SK-N-SH treated with all-trans-retinoic acid at 6 μM for 48 hours (cell line): ENCODE measurements around the gene TFR2.

Experiments
- ATAC-seq: fragments of 200-7000 bp; cut with Tn5 transposase; 3 replicates; pipeline ENCODE4 v1.9.1; 2020; ENCODE audit warnings: mild to moderate bottlenecking, moderate library complexity
- ARNTL ChIP-seq: fragments of 450-650 bp; formaldehyde crosslinking; IDR thresholded peaks from 2 replicates; pipeline ENCODE4 v1.5.0; 2020; ENCODE audit warnings: low read depth, mild to moderate bottlenecking, moderate library complexity, borderline replicate concordance
- CREB5 ChIP-seq: fragments of 250-450 bp; sonication (Bioruptor Pico); IDR thresholded peaks from 2 replicates; pipeline ENCODE4 v1.5.1; 2020; ENCODE audit warnings: low read depth, mild to moderate bottlenecking, moderate library complexity
- CSDC2 ChIP-seq: fragments of 250-450 bp; sonication (Bioruptor Pico); IDR thresholded peaks from 2 replicates; pipeline ENCODE4 v1.5.0; 2020; ENCODE audit warnings: mild to moderate bottlenecking, moderate library complexity
- ESRRG ChIP-seq: fragments of 250-450 bp; sonication (Bioruptor Pico); IDR thresholded peaks from 2 replicates; pipeline ENCODE4 v1.6.1; 2021; ENCODE audit warnings: mild to moderate bottlenecking
- GLIS3 ChIP-seq: fragments of 250-450 bp; sonication (Bioruptor Pico); IDR thresholded peaks from 2 replicates; pipeline ENCODE4 v1.5.0; 2020; ENCODE audit warnings: mild to moderate bottlenecking, moderate library complexity
- ISL1 ChIP-seq: fragments of 250-450 bp; sonication (Bioruptor Pico); IDR thresholded peaks from 2 replicates; pipeline ENCODE4 v2.1.2; 2022; ENCODE audit warnings: mild to moderate bottlenecking, moderate library complexity
- OSR1 ChIP-seq: fragments of 250-450 bp; sonication (Bioruptor Pico); IDR thresholded peaks from 2 replicates; pipeline ENCODE4 v1.8.0; 2022; ENCODE audit warnings: moderate library complexity, mild to moderate bottlenecking, inconsistent platforms
- PATZ1 ChIP-seq: fragments of 250-450 bp; sonication (Bioruptor Pico); IDR thresholded peaks from 2 replicates; pipeline ENCODE4 v1.8.0; 2020; ENCODE audit warnings: mild to moderate bottlenecking, moderate library complexity, borderline replicate concordance
- POU6F1 ChIP-seq: fragments of 250-450 bp; sonication (Bioruptor Pico); IDR thresholded peaks from 2 replicates; pipeline ENCODE4 v1.8.0; 2021; ENCODE audit warnings: low read depth, mild to moderate bottlenecking, moderate library complexity, borderline replicate concordance
- PPARA ChIP-seq: fragments of 250-450 bp; sonication (Bioruptor Pico); IDR thresholded peaks from 2 replicates; pipeline ENCODE4 v1.5.0; 2020; ENCODE audit warnings: mild to moderate bottlenecking, borderline replicate concordance
- RARB ChIP-seq: fragments of 250-450 bp; sonication (Bioruptor Pico); IDR thresholded peaks from 2 replicates; pipeline ENCODE4 v1.8.0; 2021; ENCODE audit warnings: mild to moderate bottlenecking, moderate library complexity
- SNAI2 ChIP-seq: fragments of 250-450 bp; sonication (Bioruptor Pico); IDR thresholded peaks from 2 replicates; pipeline ENCODE4 v1.5.0; 2020; ENCODE audit warnings: mild to moderate bottlenecking, moderate library complexity
- TCF4 ChIP-seq: fragments of 250-450 bp; sonication (Bioruptor Pico); IDR thresholded peaks from 2 replicates; pipeline ENCODE4 v1.8.0; 2021; ENCODE audit warnings: mild to moderate bottlenecking, moderate library complexity, borderline replicate concordance
- TOX ChIP-seq: fragments of 250-450 bp; sonication (Bioruptor Pico); IDR thresholded peaks from 2 replicates; pipeline ENCODE4 v1.8.0; 2021; ENCODE audit warnings: mild to moderate bottlenecking, moderate library complexity, borderline replicate concordance
- ZC3H10 ChIP-seq: fragments of 250-450 bp; sonication (Bioruptor Pico); IDR thresholded peaks from 2 replicates; pipeline ENCODE4 v1.5.1; 2021; ENCODE audit warnings: mild to moderate bottlenecking, moderate library complexity
- ZFP3 ChIP-seq: fragments of 250-450 bp; sonication (Bioruptor Pico); IDR thresholded peaks from 2 replicates; pipeline ENCODE4 v1.5.0; 2020; ENCODE audit warnings: mild to moderate bottlenecking, moderate library complexity
- ZFP30 ChIP-seq: fragments of 450-650 bp; formaldehyde crosslinking; IDR thresholded peaks from 2 replicates; pipeline ENCODE4 v1.5.0; 2022; ENCODE audit warnings: mild to moderate bottlenecking, moderate library complexity
- ZNF565 ChIP-seq: fragments of 450-650 bp; formaldehyde crosslinking; conservative IDR thresholded peaks from 2 replicates; pipeline ENCODE4 v1.5.0; 2020; ENCODE audit warnings: low read depth, mild to moderate bottlenecking, moderate library complexity
- ZNF70 ChIP-seq: fragments of 450-650 bp; formaldehyde crosslinking; IDR thresholded peaks from 2 replicates; pipeline ENCODE4 v1.5.0; 2020; ENCODE audit warnings: mild to moderate bottlenecking, moderate library complexity
- ZNF8 ChIP-seq: fragments of 450-650 bp; formaldehyde crosslinking; IDR thresholded peaks from 2 replicates; pipeline ENCODE4 v1.5.0; 2020; ENCODE audit warnings: mild to moderate bottlenecking, moderate library complexity
- TF ChIP-seq, protein P1 (sequence below): fragments of 250-450 bp; sonication (Bioruptor Pico); IDR thresholded peaks from 2 replicates; pipeline ENCODE4 v1.5.0; 2020; ENCODE audit warnings: mild to moderate bottlenecking, moderate library complexity

Gene TFR2

DNA sequence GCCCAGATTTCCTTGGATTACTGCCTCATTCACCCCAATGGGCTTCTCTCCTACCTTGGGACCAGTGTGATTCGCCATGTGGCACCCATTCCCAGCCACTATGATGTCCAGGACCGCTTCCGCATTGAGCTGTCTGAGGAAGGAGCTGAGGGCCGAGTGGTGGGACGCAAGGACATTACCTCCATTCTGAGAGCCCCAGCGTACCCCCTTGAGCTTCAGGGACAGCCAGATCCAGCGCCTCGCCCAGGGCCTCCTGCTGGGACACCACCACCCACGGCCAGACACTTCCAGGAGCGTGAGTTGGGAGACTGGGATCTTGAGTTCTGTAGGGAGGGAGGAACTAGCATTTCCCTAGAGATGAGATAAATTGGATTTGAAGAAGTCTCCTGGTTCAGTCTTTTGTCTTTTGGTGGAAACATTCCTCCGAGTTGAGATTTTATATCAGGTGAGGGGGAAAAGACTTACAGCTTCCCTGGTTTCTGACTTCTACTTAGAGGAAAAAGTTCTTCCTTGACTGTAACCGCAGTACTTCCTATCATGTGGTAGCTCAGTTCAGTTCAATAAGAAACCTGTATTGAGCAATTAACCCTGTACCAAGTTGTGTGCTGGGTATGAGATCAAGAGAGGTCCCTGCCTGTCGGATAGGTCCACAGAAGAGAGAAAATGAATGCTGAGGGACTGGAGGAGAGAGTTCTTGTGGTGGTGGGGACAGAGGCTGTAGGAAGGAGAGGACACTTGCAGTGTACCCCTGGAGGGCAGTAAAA is 27.8 kb downstream of the TFR2 start (continued):
- no peak for TF ChIP-seq ZNF70 (CRISPR knock-in tag)

- TF ChIP-seq, protein P1, sequence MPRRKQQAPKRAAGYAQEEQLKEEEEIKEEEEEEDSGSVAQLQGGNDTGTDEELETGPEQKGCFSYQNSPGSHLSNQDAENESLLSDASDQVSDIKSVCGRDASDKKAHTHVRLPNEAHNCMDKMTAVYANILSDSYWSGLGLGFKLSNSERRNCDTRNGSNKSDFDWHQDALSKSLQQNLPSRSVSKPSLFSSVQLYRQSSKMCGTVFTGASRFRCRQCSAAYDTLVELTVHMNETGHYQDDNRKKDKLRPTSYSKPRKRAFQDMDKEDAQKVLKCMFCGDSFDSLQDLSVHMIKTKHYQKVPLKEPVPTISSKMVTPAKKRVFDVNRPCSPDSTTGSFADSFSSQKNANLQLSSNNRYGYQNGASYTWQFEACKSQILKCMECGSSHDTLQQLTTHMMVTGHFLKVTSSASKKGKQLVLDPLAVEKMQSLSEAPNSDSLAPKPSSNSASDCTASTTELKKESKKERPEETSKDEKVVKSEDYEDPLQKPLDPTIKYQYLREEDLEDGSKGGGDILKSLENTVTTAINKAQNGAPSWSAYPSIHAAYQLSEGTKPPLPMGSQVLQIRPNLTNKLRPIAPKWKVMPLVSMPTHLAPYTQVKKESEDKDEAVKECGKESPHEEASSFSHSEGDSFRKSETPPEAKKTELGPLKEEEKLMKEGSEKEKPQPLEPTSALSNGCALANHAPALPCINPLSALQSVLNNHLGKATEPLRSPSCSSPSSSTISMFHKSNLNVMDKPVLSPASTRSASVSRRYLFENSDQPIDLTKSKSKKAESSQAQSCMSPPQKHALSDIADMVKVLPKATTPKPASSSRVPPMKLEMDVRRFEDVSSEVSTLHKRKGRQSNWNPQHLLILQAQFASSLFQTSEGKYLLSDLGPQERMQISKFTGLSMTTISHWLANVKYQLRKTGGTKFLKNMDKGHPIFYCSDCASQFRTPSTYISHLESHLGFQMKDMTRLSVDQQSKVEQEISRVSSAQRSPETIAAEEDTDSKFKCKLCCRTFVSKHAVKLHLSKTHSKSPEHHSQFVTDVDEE = no peak
- no peak for TF ChIP-seq ESRRG (CRISPR knock-in tag)
- no peak for TF ChIP-seq ZFP3 (CRISPR knock-in tag)
- TF ChIP-seq ZFP30 (CRISPR knock-in tag) = no peak
- no peak for TF ChIP-seq PATZ1 (CRISPR knock-in tag)
- no peak for TF ChIP-seq TOX (CRISPR knock-in tag)
- TF ChIP-seq ISL1 = no peak
- TF ChIP-seq ZNF70 (CRISPR knock-in tag) = no peak
- TF ChIP-seq ARNTL (CRISPR knock-in tag) = no peak
- TF ChIP-seq TCF4 = no peak
- TF ChIP-seq OSR1 (CRISPR knock-in tag) = no peak
- no peak for TF ChIP-seq RARB
- TF ChIP-seq CREB5 = no peak
- TF ChIP-seq ZNF565 (CRISPR knock-in tag) = no peak
- no peak for TF ChIP-seq ZC3H10 (CRISPR knock-in tag)
- TF ChIP-seq ZNF8 (CRISPR knock-in tag) = no peak
- ATAC-seq = peak; percentile 25
Observed at GRCh38 chr7:100612730-100613390, 28.5 kb downstream of the TFR2 start.

GRCh38 chr7:100611983-100612729 is 29.2 kb downstream of the TFR2 start, which contains the start of gene MOSPD3:
TSS of gene MOSPD3 (plus strand) at chr7:100612540. CDS start at chr7:100612792, 252 bp downstream.
- TF ChIP-seq ZC3H10 (CRISPR knock-in tag) (no peak), POU6F1 (CRISPR knock-in tag) (no peak), ZNF565 (CRISPR knock-in tag) (no peak), ARNTL (CRISPR knock-in tag) (no peak), GLIS3 (CRISPR knock-in tag) (no peak), PPARA (CRISPR knock-in tag) (no peak), CSDC2 (no peak), ISL1 (no peak), SNAI2 (CRISPR knock-in tag) (no peak), ZNF70 (CRISPR knock-in tag) (no peak), ZFP3 (CRISPR knock-in tag) (no peak)
- TF ChIP-seq, protein P1 = no peak
- peak; percentile 96 for ATAC-seq
